Measurements from ENCODE around the gene DOCK8. TPM values are rescaled to one million over a fixed set of nuclear protein-coding genes. Genes with fewer than 3 reads are reported as not detected.

Gene DOCK8
- total and polyA plus RNA-seq, 2 of the 13 experiments (the other 11 are each of a cell fraction or from before 2014, with no cell fraction given): 0.28 to 0.38 TPM

- ATAC-seq (no peak), DNase-seq (ENCODE audit: low spot score) (no peak), FAIRE-seq (no peak)
- Histone ChIP-seq H3K4me3 (replicated peaks in 1 of 3; ENCODE audit: insufficient read depth in 1 of 3, low read depth in 2 of 3, low read length in 3 of 3) (no peak overlapping the region), H3K36me3 (replicated peaks in 1 of 2; ENCODE audit: control insufficient read depth in 1 of 2, insufficient read depth in 2 of 2, low read length in 2 of 2) (no peaks in the 10 kb centered on the region), H3K27ac (ENCODE audit: extremely low read length, insufficient read depth, low read length) (no peak overlapping the region), H2AFZ (ENCODE audit: low read length) (no peak overlapping the region), H3K79me2 (ENCODE audit: insufficient read depth, low read length) (no peaks in the 10 kb centered on the region), H3K4me2 (ENCODE audit: low read depth, low read length) (no peak overlapping the region), H3K9ac (ENCODE audit: insufficient read depth, low read depth, low read length) (no peak overlapping the region), H3K27me3 (ENCODE audit: control insufficient read depth in 1 of 2, insufficient read depth in 2 of 2, low read length in 2 of 2) (peaks cover 0 to 1% of the 10 kb centered on the region in 2 experiments; a peak in 1 of 5 replicates), H3K9me3 (ENCODE audit: low read length) (no peaks in the 10 kb centered on the region), H3K4me1 (ENCODE audit: insufficient read depth, low read length) (peaks cover 4% of the 10 kb centered on the region), H4K20me1 (ENCODE audit: insufficient read depth, low read length) (no peaks in the 10 kb centered on the region)
- in situ Hi-C loops (cut with HindIII; ENCODE audit: extremely low pct_ligation_motif_present, low pct_unique_long_range_greater_than_20kb): no loop called here
- ChIA-PET CTCF (ENCODE audit: low intra/inter-chr PET ratio, low total read pairs) (no interaction called here), POLR2A (no interaction called here)
- intact Hi-C loops (cut with micrococcal nuclease; ENCODE audit: unreplicated experiment): no loop called here
- WGBS (ENCODE audit: low lambda C conversion rate): 33% methylated on average over 6 of the region's 6 CpGs
- no TSS peak for BruUV-seq (replicated peaks)
- TF ChIP-seq NR2F2 (IDR thresholded peaks at IDR 0.05; ENCODE audit: borderline replicate concordance, low read depth) (no peak), MNT (IDR thresholded peaks at IDR 0.05) (no peak), ZNF501 (CRISPR knock-in tag; IDR thresholded peaks at IDR 0.05) (no peak), KDM5A (IDR thresholded peaks at IDR 0.05; ENCODE audit: borderline replicate concordance, low read length) (no peak), IKZF4 (CRISPR knock-in tag; IDR thresholded peaks at IDR 0.05; ENCODE audit: borderline replicate concordance, low read depth, not compliant biosample characterization) (no peak), TBX2 (CRISPR knock-in tag; IDR thresholded peaks at IDR 0.05; ENCODE audit: borderline replicate concordance) (no peak), PRDM15 (CRISPR knock-in tag; IDR thresholded peaks at IDR 0.05) (no peak), BATF2 (CRISPR knock-in tag; IDR thresholded peaks at IDR 0.05) (no peak), TBX3 (IDR thresholded peaks at IDR 0.05; ENCODE audit: borderline replicate concordance) (no peak), JDP2 (CRISPR knock-in tag; IDR thresholded peaks at IDR 0.05; ENCODE audit: borderline replicate concordance) (no peak), ZNF891 (CRISPR knock-in tag; IDR thresholded peaks at IDR 0.05) (no peak), SRSF1 (optimal IDR thresholded peaks at IDR 0.05; ENCODE audit: low read depth, low read length) (no peak), ZBTB20 (CRISPR knock-in tag; IDR thresholded peaks at IDR 0.05; ENCODE audit: borderline replicate concordance, low read depth) (no peak), TFDP1 (CRISPR knock-in tag; IDR thresholded peaks at IDR 0.05; ENCODE audit: borderline replicate concordance) (no peak), GFI1 (CRISPR knock-in tag; IDR thresholded peaks at IDR 0.05; ENCODE audit: borderline replicate concordance) (no peak), ZNF33B (CRISPR knock-in tag; IDR thresholded peaks at IDR 0.05) (no peak)
Observed at GRCh38 chr9:458590-458989, 243.9 kb downstream of the DOCK8 start.
